OCI-LY3 (cell line): ENCODE data around the gene P2RY6.

Source experiments
- H2AFZ ChIP-seq: fragments of 200-600, 300-600 bp; shearing (Covaris generic); 2 replicates; pipeline ENCODE4 v1.6.0; 2014; ENCODE audit warnings: antibody characterized with exemption, low read depth, low read length
- H3K27ac ChIP-seq: fragments of 200-600, 300-600 bp; sonication (generic); 2 replicates; pipeline ENCODE4 v1.5.1; 2014; ENCODE audit warnings: mild to moderate bottlenecking, low read length, moderate library complexity, mixed read lengths
- H3K27me3 ChIP-seq: fragments of 200-600, 300-600 bp; sonication (generic); 2 replicates; pipeline ENCODE4 v1.6.1; 2014; ENCODE audit warnings: low read depth, low read length, mixed read lengths
- H3K36me3 ChIP-seq: fragments of 200-600, 300-600 bp; sonication (generic); replicated peaks from 2 replicates; pipeline ENCODE3; 2014; ENCODE audit warnings: low read depth, low read length, mixed read lengths
- H3K4me1 ChIP-seq: fragments of 300-600, 200-600 bp; sonication (generic); 2 replicates; pipeline ENCODE4 v1.6.1; 2014; ENCODE audit warnings: low read length, mixed read lengths
- H3K4me2 ChIP-seq: fragments of 200-600, 300-600 bp; sonication (generic); 2 replicates; pipeline ENCODE4 v1.6.1; 2014; ENCODE audit warnings: low read length, mixed read lengths
- H3K4me3 ChIP-seq: fragments of 300-600, 200-600 bp; sonication (generic); 2 replicates; pipeline ENCODE4 v1.5.1; 2014; ENCODE audit warnings: antibody characterized with exemption, mild to moderate bottlenecking, low read length, moderate library complexity
- H3K79me2 ChIP-seq: fragments of 300-600, 200-600 bp; shearing (Covaris generic); 2 replicates; pipeline ENCODE4 v1.6.1; 2014; ENCODE audit warnings: mild to moderate bottlenecking, low read length, mixed read lengths
- H3K9ac ChIP-seq: fragments of 300-600, 200-600 bp; shearing (Covaris generic); 2 replicates; pipeline ENCODE4 v1.6.0; 2014; ENCODE audit warnings: mild to moderate bottlenecking, low read length, moderate library complexity
- H3K9me3 ChIP-seq: fragments of 200-600, 300-600 bp; shearing (Covaris generic); 2 replicates; pipeline ENCODE4 v1.6.1; 2014; ENCODE audit warnings: low read length, mixed read lengths; ENCODE audit not compliant: insufficient read depth
- H4K20me1 ChIP-seq: fragments of 200-600, 300-600 bp; sonication (generic); 2 replicates; pipeline ENCODE4 v1.6.1; 2016; ENCODE audit warnings: low read length, mixed read lengths; ENCODE audit not compliant: insufficient read depth
- EZH2phosphoT487 ChIP-seq: fragments of 200-600 bp; shearing (Covaris generic); IDR thresholded peaks from 2 replicates; pipeline ENCODE4 v1.6.1; 2018; ENCODE audit warnings: antibody characterized with exemption, mixed run types, low read depth
- TF ChIP-seq, protein P1 (sequence below): fragments of 200-600, 300-600 bp; sonication (generic); IDR thresholded peaks from 2 replicates; pipeline ENCODE4 v1.5.1; 2014; ENCODE audit warnings: antibody characterized with exemption, low read length, low read depth

Gene P2RY6

DNA sequence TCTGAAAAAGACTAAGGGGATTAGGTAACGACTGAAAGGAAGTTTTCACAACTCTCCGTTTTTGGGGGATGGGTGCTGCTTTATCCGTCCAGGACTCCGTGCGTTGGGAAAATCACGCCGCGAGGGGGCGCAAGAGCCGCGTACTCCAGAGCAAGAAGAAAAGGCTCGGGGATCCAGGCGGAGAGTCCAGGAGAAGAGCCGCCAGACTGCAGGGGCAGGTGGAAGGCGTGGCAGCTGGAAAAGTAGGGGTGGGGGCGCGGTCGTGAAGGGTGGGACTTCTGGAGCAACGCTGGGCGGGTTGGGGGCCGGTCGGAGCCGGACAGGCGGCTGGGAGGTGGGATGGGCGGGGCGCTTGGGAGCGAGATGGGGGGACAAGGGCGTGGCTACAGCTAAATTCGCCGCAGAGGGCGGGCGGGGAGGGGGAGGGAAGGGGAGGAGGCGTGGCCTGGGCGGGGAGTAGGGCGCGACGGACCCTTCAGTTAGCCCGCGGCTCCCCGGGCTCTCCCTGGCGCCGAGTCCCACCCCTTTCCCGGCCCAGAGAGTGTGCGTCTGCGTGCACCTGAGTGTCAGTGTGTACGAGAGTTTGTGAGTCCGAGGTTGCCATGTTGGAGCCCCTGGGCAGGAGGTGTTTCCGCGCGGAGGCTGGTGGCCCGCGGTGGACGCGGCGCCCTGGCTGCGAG lies 35.3 kb downstream of the P2RY6 start:
- TF ChIP-seq, protein P1, sequence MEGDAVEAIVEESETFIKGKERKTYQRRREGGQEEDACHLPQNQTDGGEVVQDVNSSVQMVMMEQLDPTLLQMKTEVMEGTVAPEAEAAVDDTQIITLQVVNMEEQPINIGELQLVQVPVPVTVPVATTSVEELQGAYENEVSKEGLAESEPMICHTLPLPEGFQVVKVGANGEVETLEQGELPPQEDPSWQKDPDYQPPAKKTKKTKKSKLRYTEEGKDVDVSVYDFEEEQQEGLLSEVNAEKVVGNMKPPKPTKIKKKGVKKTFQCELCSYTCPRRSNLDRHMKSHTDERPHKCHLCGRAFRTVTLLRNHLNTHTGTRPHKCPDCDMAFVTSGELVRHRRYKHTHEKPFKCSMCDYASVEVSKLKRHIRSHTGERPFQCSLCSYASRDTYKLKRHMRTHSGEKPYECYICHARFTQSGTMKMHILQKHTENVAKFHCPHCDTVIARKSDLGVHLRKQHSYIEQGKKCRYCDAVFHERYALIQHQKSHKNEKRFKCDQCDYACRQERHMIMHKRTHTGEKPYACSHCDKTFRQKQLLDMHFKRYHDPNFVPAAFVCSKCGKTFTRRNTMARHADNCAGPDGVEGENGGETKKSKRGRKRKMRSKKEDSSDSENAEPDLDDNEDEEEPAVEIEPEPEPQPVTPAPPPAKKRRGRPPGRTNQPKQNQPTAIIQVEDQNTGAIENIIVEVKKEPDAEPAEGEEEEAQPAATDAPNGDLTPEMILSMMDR: peak; percentile 99
- TF ChIP-seq EZH2phosphoT487: no peak
- Histone ChIP-seq H2AFZ (peak overlapping the region; percentile 84), H3K9ac (peak overlapping the region; percentile 58), H4K20me1 (no peaks in the 10 kb centered on the region), H3K27me3 (no peaks in the 10 kb centered on the region), H3K9me3 (no peaks in the 10 kb centered on the region), H3K79me2 (no peaks in the 10 kb centered on the region), H3K36me3 (no peaks in the 10 kb centered on the region), H3K4me1 (peaks cover 7% of the 10 kb centered on the region), H3K27ac (no peak overlapping the region), H3K4me3 (peak overlapping the region; percentile 75), H3K4me2 (peak overlapping the region; percentile 91)

DNA sequence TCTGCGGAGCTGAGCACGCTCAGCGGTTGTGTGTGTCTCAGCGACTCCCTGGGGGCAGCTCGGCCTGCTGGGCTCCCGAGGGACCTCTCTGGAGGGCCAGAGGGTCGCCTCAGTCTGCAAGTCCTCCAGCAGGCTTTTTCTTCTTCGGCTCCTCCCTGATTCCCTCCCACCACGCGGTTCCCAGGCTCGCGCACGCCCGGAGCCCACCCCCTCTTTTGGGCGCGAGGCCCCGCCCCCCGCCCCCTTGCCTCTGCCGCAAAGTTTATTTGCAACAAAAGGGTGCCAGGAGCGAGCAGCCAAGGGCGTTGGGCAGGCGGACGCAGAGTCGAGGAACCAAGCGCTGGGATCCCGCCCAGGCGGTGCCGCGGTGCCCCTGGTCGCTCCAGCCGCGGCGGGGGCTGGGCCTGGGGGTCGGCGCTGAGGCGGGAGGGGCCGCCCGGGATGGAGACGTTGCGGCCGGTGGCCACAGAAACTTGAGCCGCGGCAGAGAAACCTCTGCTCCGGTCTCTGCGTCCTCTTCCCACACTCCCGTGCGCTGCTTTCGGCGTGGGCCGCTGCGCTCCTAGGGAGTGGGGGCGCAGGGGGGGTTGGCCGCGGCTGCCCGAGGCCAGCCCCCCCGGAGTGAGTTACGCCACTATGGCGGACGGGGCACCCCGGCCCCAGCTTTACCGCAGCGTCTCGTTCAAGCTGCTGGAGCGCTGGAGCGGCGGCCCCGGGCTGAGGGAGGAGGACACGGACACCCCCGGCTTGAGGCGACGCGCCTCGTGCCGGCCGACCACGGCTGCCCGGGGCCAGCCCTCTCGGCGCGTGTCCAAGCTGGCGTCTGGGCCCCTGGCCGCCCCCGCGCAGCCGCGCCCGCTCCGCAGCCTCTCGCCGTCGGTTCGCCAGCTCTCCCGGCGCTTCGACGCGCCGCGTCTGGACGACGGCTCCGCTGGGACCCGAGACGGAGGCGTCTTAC lies 36.1 kb downstream of the P2RY6 start, which contains the start of gene ARHGEF17:
TSS of gene ARHGEF17 (plus strand) at position 274 of the 958 bp plus-strand sequence. CDS start at position 637, 363 bp downstream.
- Histone ChIP-seq H3K36me3 (no peaks in the 10 kb centered on the region), H3K27me3 (no peaks in the 10 kb centered on the region), H4K20me1 (no peaks in the 10 kb centered on the region), H3K4me2 (peak within 1 kb of the TSS; percentile 91), H3K9me3 (no peaks in the 10 kb centered on the region), H2AFZ (peak within 1 kb of the TSS; percentile 84), H3K27ac (no peak within 1 kb of the TSS), H3K9ac (peak within 1 kb of the TSS; percentile 58), H3K4me1 (peaks cover 7% of the 10 kb centered on the region), H3K79me2 (no peaks in the 10 kb centered on the region), H3K4me3 (peak within 1 kb of the TSS; percentile 75)
- no peak for TF ChIP-seq EZH2phosphoT487
- TF ChIP-seq, protein P1: no peak

DNA sequence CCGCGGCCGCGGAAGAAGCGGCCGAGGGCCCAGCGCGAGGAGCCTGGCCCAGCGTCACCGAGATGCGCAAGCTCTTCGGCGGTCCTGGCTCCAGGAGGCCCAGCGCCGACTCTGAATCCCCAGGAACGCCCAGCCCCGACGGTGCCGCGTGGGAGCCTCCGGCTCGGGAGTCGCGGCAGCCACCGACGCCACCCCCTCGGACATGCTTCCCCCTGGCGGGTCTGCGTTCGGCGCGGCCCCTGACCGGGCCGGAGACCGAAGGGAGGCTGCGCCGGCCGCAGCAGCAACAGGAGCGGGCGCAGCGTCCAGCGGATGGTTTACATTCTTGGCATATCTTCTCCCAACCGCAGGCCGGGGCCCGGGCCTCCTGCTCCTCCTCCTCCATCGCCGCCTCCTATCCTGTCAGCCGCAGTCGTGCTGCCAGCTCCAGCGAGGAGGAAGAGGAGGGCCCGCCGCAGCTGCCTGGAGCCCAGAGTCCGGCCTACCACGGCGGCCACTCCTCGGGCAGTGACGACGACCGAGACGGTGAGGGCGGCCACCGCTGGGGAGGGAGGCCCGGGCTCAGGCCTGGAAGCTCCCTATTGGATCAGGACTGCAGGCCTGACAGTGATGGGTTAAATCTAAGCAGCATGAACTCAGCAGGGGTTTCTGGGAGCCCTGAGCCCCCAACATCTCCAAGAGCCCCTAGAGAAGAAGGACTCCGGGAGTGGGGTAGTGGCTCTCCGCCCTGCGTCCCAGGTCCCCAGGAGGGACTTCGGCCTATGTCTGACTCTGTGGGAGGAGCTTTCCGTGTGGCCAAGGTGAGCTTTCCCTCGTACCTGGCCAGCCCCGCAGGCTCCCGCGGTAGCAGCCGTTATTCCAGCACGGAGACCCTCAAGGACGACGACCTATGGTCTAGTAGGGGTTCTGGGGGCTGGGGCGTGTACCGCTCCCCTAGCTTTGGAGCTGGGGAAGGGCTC lies 37.1 kb downstream of the P2RY6 start:
- Histone ChIP-seq H3K4me1 (peaks cover 16% of the 10 kb centered on the region), H3K27me3 (no peaks in the 10 kb centered on the region), H2AFZ (no peak overlapping the region), H3K4me3 (no peak overlapping the region), H3K4me2 (no peak overlapping the region), H3K9ac (no peak overlapping the region), H3K27ac (no peak overlapping the region), H3K9me3 (no peaks in the 10 kb centered on the region), H3K79me2 (no peaks in the 10 kb centered on the region), H4K20me1 (no peaks in the 10 kb centered on the region), H3K36me3 (no peaks in the 10 kb centered on the region)
- no peak for TF ChIP-seq EZH2phosphoT487
- TF ChIP-seq, protein P1: no peak
